Transverse colon (tissue), 4 donors: ENCODE data around the gene HMG20B.

Source experiments
- POLR2A ChIP-seq: fragments of 450-650 bp; IDR thresholded peaks from one replicate; pipeline ENCODE4 v1.6.1; 2016; ENCODE audit warnings: antibody characterized with exemption, mild to moderate bottlenecking, moderate library complexity
- POLR2AphosphoS5 ChIP-seq, 3 donors: sonication (generic); formaldehyde crosslinking; IDR thresholded peaks; one replicate each; pipeline ENCODE4 v1.6.1; 2016; ENCODE audit warnings: antibody characterized with exemption in 3 of 3
- TF ChIP-seq, protein P1 (sequence below), 5 experiments: fragments of 200-600 bp in 3 of 5; fragments of 450-650 bp in 2 of 5; sonication (generic) in 3 of 5; IDR thresholded peaks; 1 replicate in 2 of 5; 2 replicates in 3 of 5; pipeline ENCODE4 v1.5.1; 2016 to 2017; ENCODE audit warnings: antibody characterized with exemption in 5 of 5, inconsistent platforms in 3 of 5, mild to moderate bottlenecking in 2 of 5, moderate library complexity in 1 of 5

DNA sequence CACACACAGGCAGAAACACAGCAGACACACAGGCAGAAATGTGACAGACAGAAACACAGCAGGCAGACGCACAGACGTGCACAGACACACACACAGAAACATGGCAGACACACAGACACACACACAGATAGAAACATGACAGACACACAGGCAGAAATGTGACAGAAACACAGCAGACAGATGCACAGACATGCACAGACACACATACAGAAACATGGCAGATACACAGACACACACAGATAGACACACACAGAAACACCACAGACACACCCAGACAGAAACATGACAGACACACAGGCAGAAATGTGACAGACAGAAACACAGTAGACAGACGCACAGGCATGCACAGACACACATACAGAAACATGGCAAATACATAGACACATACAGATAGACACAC is 32.6 kb downstream of the HMG20B start:
- TF ChIP-seq, protein P1, sequence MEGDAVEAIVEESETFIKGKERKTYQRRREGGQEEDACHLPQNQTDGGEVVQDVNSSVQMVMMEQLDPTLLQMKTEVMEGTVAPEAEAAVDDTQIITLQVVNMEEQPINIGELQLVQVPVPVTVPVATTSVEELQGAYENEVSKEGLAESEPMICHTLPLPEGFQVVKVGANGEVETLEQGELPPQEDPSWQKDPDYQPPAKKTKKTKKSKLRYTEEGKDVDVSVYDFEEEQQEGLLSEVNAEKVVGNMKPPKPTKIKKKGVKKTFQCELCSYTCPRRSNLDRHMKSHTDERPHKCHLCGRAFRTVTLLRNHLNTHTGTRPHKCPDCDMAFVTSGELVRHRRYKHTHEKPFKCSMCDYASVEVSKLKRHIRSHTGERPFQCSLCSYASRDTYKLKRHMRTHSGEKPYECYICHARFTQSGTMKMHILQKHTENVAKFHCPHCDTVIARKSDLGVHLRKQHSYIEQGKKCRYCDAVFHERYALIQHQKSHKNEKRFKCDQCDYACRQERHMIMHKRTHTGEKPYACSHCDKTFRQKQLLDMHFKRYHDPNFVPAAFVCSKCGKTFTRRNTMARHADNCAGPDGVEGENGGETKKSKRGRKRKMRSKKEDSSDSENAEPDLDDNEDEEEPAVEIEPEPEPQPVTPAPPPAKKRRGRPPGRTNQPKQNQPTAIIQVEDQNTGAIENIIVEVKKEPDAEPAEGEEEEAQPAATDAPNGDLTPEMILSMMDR (IDR thresholded peaks at IDR 0.05): no peak
- TF ChIP-seq POLR2AphosphoS5 (IDR thresholded peaks at IDR 0.05): no peak
- TF ChIP-seq POLR2A: no peak
